Retinal pigment epithelial cell (primary cell): ENCODE results near the gene KLHL33.

Experiments
- DNase-seq: peaks from one replicate; pipeline ENCODE4 v3.0.0-alpha.2; 2010; ENCODE audit warnings: low read depth
- H3K4me3 ChIP-seq: 2 replicates; pipeline ENCODE4 v1.5.1; 2011; ENCODE audit warnings: mild to moderate bottlenecking, low read length, control low read depth, moderate library complexity
- TF ChIP-seq, protein P1 (sequence below): conservative IDR thresholded peaks from 2 replicates; pipeline ENCODE4 v1.5.1; 2011; ENCODE audit warnings: low read depth, low read length, control low read depth, inconsistent platforms

Gene KLHL33

DNA sequence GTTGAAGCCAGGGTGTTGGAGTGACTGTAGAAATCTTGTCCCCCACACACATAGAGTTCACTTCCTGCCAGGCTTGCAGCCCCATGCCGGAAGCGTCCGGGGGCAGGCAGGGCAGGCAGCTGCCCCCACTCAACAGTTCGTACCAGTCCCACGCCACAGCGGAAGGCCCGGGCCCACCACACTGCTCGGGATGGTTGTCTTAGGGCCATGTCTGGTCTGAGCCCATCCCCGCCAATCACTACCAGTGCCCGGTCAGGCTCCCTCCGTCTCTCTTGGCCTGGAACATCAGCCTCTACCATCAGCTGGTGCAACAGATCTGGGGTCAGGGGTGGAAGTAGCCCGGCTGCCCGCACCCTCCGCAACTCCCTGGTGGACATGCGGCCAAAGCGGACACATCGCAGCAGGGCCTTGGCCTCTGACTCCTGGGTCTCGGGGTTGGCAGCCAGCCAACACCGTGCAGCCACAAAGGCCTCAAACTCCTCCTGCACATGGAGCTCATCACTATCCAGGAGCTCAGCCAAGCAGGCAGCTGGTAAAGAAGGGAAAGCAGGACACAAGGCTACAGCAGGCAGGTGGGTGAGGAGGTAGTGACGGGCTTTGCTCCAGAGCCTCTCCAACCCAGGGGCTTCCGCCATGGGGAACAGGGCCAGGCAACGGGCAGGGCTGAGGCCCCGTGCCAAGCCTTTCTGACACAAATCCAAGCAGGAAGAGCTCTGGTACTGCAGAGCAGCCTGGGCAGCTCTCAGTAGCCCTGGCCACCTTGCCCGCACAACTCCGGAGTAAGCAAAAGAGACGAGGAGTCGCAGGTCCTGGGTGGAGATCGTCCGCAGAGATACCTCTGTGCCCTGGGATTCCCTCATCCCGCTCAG is 5.9 kb downstream of the KLHL33 start:
- no peak overlapping the region for H3K4me3 ChIP-seq
- DNase-seq = no peak
- TF ChIP-seq, protein P1, sequence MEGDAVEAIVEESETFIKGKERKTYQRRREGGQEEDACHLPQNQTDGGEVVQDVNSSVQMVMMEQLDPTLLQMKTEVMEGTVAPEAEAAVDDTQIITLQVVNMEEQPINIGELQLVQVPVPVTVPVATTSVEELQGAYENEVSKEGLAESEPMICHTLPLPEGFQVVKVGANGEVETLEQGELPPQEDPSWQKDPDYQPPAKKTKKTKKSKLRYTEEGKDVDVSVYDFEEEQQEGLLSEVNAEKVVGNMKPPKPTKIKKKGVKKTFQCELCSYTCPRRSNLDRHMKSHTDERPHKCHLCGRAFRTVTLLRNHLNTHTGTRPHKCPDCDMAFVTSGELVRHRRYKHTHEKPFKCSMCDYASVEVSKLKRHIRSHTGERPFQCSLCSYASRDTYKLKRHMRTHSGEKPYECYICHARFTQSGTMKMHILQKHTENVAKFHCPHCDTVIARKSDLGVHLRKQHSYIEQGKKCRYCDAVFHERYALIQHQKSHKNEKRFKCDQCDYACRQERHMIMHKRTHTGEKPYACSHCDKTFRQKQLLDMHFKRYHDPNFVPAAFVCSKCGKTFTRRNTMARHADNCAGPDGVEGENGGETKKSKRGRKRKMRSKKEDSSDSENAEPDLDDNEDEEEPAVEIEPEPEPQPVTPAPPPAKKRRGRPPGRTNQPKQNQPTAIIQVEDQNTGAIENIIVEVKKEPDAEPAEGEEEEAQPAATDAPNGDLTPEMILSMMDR = no peak

DNA sequence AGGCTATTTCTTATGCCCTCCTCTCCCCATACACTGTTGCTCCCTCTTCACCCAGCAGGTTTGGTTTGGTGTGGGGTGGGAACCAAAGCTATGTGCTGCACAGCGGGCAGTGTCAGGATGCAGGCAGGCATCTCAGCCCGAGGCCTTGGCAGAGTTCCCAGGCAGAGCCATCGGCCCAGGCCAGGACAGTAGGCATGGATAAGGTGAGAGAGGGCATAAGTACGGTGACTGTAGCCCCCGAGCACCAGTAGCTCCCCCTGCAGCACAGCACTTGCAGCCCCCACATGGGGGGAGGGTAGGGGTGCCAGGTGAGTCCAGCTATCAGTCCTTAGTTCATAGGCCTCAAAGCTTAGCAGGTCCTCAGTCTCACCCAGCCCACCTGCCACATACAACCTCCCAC is 7.2 kb downstream of the KLHL33 start:
- H3K4me3 ChIP-seq = no peak overlapping the region
- DNase-seq = no peak
- TF ChIP-seq, protein P1 = no peak

DNA sequence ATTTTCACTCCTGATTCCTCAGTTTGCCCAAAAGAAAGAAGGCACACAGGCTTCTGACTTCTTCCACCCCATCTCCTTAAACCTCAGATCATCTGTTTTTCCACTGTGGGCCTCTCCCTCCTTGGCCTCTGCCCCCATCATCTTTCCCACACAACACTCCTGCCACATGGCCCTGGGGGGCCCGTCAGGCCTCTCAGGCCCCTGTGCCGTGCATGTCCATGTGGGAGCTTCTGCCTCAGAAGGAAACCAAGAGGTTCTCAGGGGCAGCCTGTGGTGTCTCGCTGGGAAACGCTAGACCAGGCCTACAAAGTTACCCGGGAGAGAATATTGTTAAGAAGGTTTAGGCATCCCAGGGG is 8.0 kb downstream of the KLHL33 start:
- DNase-seq = no peak
- H3K4me3 ChIP-seq = no peak overlapping the region
- TF ChIP-seq, protein P1 = no peak

DNA sequence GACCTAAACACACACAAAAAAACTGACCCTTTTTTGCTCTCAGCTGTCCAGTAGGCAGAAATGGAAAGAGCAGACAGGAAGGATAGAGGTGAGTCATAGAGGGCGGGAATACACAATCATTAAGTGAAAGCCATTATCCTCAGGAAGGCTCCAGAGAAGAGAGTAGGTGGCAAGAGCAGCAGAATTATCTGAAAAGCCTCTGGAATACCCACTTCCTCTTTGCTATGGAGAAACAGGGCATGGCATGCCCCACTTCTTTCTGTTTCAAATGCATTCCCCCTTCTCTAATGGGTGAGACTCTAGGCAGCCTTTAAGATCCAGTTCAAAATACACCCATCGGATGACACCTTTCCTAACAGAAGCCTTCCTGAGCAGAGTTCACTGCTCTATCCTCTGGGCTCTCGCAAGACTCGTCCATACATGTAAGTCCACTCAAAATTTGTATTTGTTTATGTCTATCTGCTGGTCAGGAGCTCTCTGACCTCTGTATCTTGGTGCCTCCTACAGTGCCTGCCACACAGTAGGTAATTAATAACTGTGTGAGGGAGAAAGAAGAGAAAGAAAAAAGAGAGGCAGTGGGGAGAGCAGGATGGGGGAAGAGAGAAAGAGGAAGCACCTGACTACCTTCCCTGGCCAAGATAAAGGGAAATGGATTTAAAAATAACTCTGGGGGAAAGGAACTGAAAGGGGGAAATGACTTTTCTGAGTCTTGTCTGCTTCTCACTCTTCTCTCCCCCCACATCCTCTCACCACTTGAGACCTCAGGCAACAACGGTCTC is 8.5 kb downstream of the KLHL33 start:
- TF ChIP-seq, protein P1 = no peak
- no peak for DNase-seq
- no peak overlapping the region for H3K4me3 ChIP-seq

DNA sequence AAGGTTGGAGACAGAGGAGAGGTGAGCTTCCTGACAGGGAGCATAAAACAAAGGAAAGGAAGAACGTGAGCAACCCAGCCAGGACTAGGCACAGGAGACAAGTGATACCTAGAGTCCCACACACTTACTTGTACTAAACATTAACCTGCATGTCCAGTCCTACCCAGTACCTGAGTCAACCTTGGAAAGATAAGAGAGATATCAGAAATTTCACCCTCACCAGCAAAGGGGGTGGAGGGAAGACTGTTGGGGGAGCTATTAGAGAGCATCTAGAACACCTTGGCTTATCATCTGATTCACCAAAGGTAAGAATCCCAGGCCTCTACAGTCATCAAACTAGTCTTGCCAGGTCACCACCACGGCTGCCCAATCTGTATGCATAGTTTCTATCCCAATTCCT is 11.1 kb downstream of the KLHL33 start:
- no peak for DNase-seq
- H3K4me3 ChIP-seq = no peak overlapping the region
- TF ChIP-seq, protein P1 = no peak

DNA sequence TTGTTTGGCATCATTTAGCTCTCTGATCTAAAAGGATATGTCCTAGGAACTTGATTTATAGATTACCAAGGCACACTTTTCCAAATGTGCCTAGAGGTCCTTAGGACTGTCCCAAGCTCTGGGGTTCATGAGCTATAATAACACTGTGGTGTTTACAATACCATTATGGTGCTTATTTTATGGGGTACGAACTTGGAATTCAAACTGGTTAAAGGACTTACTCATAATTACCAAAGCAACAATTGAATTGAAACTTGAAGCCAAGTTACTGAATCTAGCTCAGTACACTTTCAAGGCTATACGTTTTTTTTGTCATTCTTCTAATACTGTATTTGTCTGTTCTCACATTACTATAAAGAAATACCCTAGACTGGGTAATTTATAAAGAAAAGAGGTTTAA is 13.1 kb downstream of the KLHL33 start:
- no peak overlapping the region for H3K4me3 ChIP-seq
- TF ChIP-seq, protein P1 = no peak
- DNase-seq = no peak

DNA sequence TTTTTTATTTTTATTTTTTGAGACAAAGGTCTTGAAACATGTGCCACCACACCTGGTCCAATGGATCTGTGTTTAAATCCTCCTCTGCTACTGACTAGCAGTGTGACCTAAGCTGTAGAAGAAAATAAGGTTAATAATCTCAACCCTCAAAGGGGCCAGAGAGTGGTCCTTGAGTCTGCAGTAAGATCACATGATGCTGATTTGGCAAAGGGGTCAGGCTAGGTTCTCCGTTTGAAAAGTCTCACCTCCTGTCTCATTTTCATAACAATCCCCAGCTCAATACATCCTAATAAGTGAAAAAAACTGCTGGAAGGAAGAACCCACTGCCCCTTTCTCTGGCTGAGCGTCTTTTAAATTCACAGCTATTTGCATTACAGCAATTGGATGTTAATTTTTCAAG is 14.7 kb downstream of the KLHL33 start:
- TF ChIP-seq, protein P1 = no peak

More for the DNA sequence above, 14.7 kb downstream of the KLHL33 start:
- no peak for DNase-seq
- H3K4me3 ChIP-seq = no peak overlapping the region
